ENCODE results near the gene ADAM12.

- TF ChIP-seq BCL3 (CRISPR knock-in tag; IDR thresholded peaks at IDR 0.05): no peak
- TF ChIP-seq FOXA3 (CRISPR knock-in tag; IDR thresholded peaks at IDR 0.05): no peak
- no peak for TF ChIP-seq STAG1 (CRISPR knock-in tag; IDR thresholded peaks at IDR 0.05)
- TF ChIP-seq MXI1 (IDR thresholded peaks at IDR 0.05; ENCODE audit: borderline replicate concordance, low read depth, low read length): no peak
- no peak for TF ChIP-seq CTCF (CRISPR knock-in tag; IDR thresholded peaks at IDR 0.05)
- TF ChIP-seq TFAP4 (IDR thresholded peaks at IDR 0.05; ENCODE audit: borderline replicate concordance, low read depth): no peak
- no peak for TF ChIP-seq PCBP2 (optimal IDR thresholded peaks at IDR 0.05; ENCODE audit: low read depth, low read length, poor library complexity, severe bottlenecking)
- no peak for TF ChIP-seq ZNF563 (CRISPR knock-in tag; IDR thresholded peaks at IDR 0.05)
Measured at GRCh38 chr10:126041117-126041516, 347.2 kb downstream of the ADAM12 start.
